Kidney (tissue), 14 donors: Measurements from ENCODE around the gene KCTD15. TPM values are rescaled to one million over a fixed set of nuclear protein-coding genes. Genes with fewer than 3 reads are reported as not detected.

Experiments used
- DNase-seq, 5 donors: peaks; one replicate each; pipeline ENCODE4 v3.0.0-alpha.2; 2013 to 2020
- FAIRE-seq: peaks from 2 replicates; lab custom pipeline; 2012; peaks lifted over from hg19 to GRCh38; lab: Jason Lieb, UNC
- H3K27ac ChIP-seq, 2 donors: one replicate each; pipeline ENCODE4 v1.7.0; 2013; ENCODE audit warnings: low read depth in 2 of 2, low read length in 2 of 2, inconsistent platforms in 1 of 2
- H3K27me3 ChIP-seq: one replicate; pipeline ENCODE4 v1.7.1; 2013; ENCODE audit warnings: low read length, inconsistent platforms; ENCODE audit not compliant: control insufficient read depth, insufficient read depth
- H3K36me3 ChIP-seq, 3 donors: one replicate each; pipeline versions ENCODE4 v1.7.0 to v1.7.1; 2013; ENCODE audit warnings: low read length in 3 of 3, control low read depth in 1 of 3, inconsistent platforms in 1 of 3; ENCODE audit not compliant: insufficient read depth in 3 of 3, control insufficient read depth in 2 of 3
- H3K4me1 ChIP-seq, 3 donors: one replicate each; pipeline versions ENCODE4 v1.7.0 to v1.7.1; 2013; ENCODE audit warnings: low read length in 3 of 3, inconsistent platforms in 1 of 3, low read depth in 1 of 3; ENCODE audit not compliant: control insufficient read depth in 2 of 3, insufficient read depth in 2 of 3
- H3K4me3 ChIP-seq, 3 donors: one replicate each; pipeline versions ENCODE4 v1.7.0 to v1.8.1; 2013; ENCODE audit warnings: low read length in 3 of 3, control low read depth in 1 of 3, inconsistent platforms in 1 of 3
- H3K9ac ChIP-seq, 3 donors: one replicate each; pipeline versions ENCODE4 v1.7.0 to v1.7.1; 2013; ENCODE audit warnings: low read length in 3 of 3, control low read depth in 1 of 3, inconsistent platforms in 1 of 3
- H3K9me3 ChIP-seq, 3 donors: one replicate each; pipeline versions ENCODE4 v1.7.0 to v1.7.1; 2013; ENCODE audit warnings: low read length in 3 of 3, control low read depth in 1 of 3, inconsistent platforms in 1 of 3; ENCODE audit not compliant: control insufficient read depth in 2 of 3, insufficient read depth in 1 of 3
- intact Hi-C: fragments of 100-400 bp; cut with DNase I; formaldehyde crosslinking; loops from one replicate; pipeline ENCODE4 v1.11.1; 2022
- polyA plus RNA-seq: library from polyadenylated mRNA; stranded (reverse); fragments of 350-450 nt; fragmentation: Illumina TruSeq; extraction: RNeasy Lipid Tissue Mini Kit (QIAGEN cat#74804); gene quantifications from one replicate; pipeline ENCODE4 v1.2.3, GENCODE V29; 2014; ENCODE audit warnings: low read depth, low replicate concordance; ENCODE audit not compliant: insufficient read depth
- total RNA-seq: library from RNA; stranded (reverse); fragmentation: NEBNext Ultra II Directional; extraction: Animal tissue kit (Norgen Biotek cat#: 25700); gene quantifications from one replicate; pipeline ENCODE4 v1.2.1, GENCODE V29; 2021
- TF ChIP-seq, protein P1 (sequence below): IDR thresholded peaks from 3 replicates; pipeline ENCODE4 v1.5.1; 2012; ENCODE audit warnings: mild to moderate bottlenecking, moderate library complexity, borderline replicate concordance; ENCODE audit not compliant: insufficient read depth; ENCODE audit errors: extremely low read depth
- donor health status: control.
- donor health status: control.
- donor health status: control.
- donor health status: control.
- donor health status: control.
- donor health status: DM: yes; HTN: yes; CAD: no.
- donor health status: Normal renal cell carcinoma (clear cell type).

KCTD15 gene
- total and polyA plus RNA-seq, 2 donors from 2014 or later = 10.5 to 22.0 TPM

DNA sequence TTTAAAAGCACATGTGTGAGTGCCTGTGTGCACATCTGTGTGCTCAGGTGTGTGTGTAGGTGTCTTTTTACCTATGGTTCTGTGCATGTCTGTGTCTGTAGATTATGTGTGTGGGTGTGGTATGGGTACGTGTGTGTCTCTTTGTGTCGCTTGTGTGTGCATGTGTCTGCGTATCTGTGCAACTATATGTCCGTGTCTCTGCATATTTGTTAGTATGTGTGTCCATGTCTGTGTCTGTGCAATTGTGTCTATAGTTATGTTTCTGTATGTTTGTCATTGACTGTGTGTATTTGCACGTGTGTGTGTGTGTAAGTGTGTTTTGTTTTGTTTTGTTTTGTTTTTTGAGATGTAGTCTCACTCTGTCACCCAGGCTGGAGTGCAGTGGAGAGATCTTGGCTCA, 7.3 kb upstream of the KCTD15 start:
- H3K36me3 ChIP-seq = no peaks in the 10 kb centered on the region
- H3K9me3 ChIP-seq = no peaks in the 10 kb centered on the region
- FAIRE-seq = no peak
- H3K4me1 ChIP-seq = peaks cover 0 to 4% (median under 1%) of the 10 kb centered on the region in 3 donors
- no peak overlapping the region for H3K4me3 ChIP-seq
- H3K9ac ChIP-seq = no peak overlapping the region
- no peaks in the 10 kb centered on the region for H3K27me3 ChIP-seq
- TF ChIP-seq, protein P1, sequence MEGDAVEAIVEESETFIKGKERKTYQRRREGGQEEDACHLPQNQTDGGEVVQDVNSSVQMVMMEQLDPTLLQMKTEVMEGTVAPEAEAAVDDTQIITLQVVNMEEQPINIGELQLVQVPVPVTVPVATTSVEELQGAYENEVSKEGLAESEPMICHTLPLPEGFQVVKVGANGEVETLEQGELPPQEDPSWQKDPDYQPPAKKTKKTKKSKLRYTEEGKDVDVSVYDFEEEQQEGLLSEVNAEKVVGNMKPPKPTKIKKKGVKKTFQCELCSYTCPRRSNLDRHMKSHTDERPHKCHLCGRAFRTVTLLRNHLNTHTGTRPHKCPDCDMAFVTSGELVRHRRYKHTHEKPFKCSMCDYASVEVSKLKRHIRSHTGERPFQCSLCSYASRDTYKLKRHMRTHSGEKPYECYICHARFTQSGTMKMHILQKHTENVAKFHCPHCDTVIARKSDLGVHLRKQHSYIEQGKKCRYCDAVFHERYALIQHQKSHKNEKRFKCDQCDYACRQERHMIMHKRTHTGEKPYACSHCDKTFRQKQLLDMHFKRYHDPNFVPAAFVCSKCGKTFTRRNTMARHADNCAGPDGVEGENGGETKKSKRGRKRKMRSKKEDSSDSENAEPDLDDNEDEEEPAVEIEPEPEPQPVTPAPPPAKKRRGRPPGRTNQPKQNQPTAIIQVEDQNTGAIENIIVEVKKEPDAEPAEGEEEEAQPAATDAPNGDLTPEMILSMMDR = no peak
- no peak for DNase-seq
- intact Hi-C loops = no loop called here
- no peak overlapping the region for H3K27ac ChIP-seq

DNA sequence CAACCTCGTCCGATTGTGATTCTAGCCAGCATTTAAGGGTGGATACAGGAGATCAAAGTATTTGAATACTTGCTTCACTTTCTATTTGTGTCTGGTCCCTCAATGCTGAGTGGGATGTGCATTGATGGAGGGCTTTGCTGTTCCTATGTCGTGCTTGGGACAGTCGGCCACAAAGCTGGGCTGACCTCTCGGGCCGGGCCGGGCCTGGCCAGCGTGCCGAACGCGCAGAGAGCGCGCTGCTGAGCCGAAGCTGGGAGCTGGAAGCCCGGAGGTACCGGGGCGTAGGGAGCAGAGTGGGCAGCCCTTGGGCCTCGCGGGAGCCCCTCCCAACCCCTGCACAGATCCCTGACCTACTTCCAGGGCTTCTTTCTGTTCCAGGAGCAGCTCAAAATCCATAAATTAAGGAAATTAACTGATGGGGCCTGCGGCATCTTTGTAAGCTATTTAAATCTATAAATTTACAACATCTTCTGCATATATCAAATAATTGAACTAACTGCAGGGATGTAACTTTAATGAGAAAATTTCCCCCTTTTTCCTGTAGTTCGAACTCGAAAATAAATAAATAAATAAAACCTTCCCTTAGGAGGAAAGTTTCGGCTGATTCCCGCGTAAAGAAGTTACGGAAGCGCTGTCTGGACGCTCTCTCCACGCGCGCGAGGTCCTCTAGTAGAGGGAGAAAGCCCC, 1.8 kb upstream of the KCTD15 start:
- no peak for FAIRE-seq
- TF ChIP-seq, protein P1 = no peak
- intact Hi-C loops = no loop called here
- H3K27ac ChIP-seq = peak overlapping the region; percentile 89 to 95
- peak overlapping the region; percentile 32 to 77 (median 44) for H3K9ac ChIP-seq
- H3K4me3 ChIP-seq = peak overlapping the region; percentile 50 to 64 (median 59)
- H3K36me3 ChIP-seq = no peaks in the 10 kb centered on the region
- no peaks in the 10 kb centered on the region for H3K27me3 ChIP-seq
- DNase-seq = peak in 2 of 5 donors; percentile 53 to 84
- H3K9me3 ChIP-seq = no peaks in the 10 kb centered on the region
- H3K4me1 ChIP-seq = peaks cover 0 to 11% (median 6%) of the 10 kb centered on the region in 3 donors

GRCh38 chr19:33795370-33796163, 1.1 kb upstream of the KCTD15 start:
- Histone ChIP-seq H3K4me3 (peak overlapping the region; percentile 52 to 64 (median 59)), H3K9me3 (no peaks in the 10 kb centered on the region), H3K9ac (peak overlapping the region in 2 of 3 donors; percentile 44 to 77), H3K27me3 (no peaks in the 10 kb centered on the region), H3K27ac (peak overlapping the region; percentile 89 to 95), H3K36me3 (no peaks in the 10 kb centered on the region), H3K4me1 (peaks cover 0 to 11% (median 6%) of the 10 kb centered on the region in 3 donors)
- FAIRE-seq (no peak), DNase-seq (peak; percentile 92 to 97 (median 96))
- TF ChIP-seq, protein P1 = peak; percentile 55
- intact Hi-C loops = no loop called here
